CD4-positive, alpha-beta T cell treated with Interferon alpha-2 for 1 hour (primary cell): ENCODE results near the gene TTLL3.
"Not testable (repeated sequence)": the region's sequence is repeated elsewhere in the genome, so short reads cannot be mapped to it uniquely, and the experiment has no call there.

Source experiments
- DNase-seq, 2 donors: peaks; one replicate each; pipeline ENCODE4 v3.0.0-alpha.2; 2020 to 2022

TTLL3 gene

GRCh38 chr3:9875448-9875847 lies 65.4 kb downstream of the TTLL3 start:
- no peak for DNase-seq

GRCh38 chr3:9876255-9876654 lies 66.2 kb downstream of the TTLL3 start:
- DNase-seq: not testable (repeated sequence)

- DNase-seq: no peak
These were observed 66.9 kb downstream of the TTLL3 start for GRCh38 chr3:9876991-9877390.

- no peak for DNase-seq
These were observed 68.6 kb downstream of the TTLL3 start for GRCh38 chr3:9878700-9879099.

GRCh38 chr3:9879830-9880549 lies 69.9 kb downstream of the TTLL3 start, which contains the start of gene CIDEC:
Gene CIDEC, minus strand, starts transcription at chr3:9880253. Its CDS starts 1,767 bp downstream, at chr3:9878486.
- no peak for DNase-seq

- DNase-seq: no peak
These were observed 71.4 kb downstream of the TTLL3 start for GRCh38 chr3:9881441-9881840.

GRCh38 chr3:9883706-9884554 lies 73.9 kb downstream of the TTLL3 start:
- DNase-seq: no peak

- no peak for DNase-seq
These were observed 74.6 kb downstream of the TTLL3 start for GRCh38 chr3:9884555-9885165.
